DMS114 treated with DMSO at 0.1 percent for 48 hours (cell line): Measurements from ENCODE around the gene NFIX.

ENCODE experiments used
- DNase-seq: peaks from one replicate; lab custom pipeline; 2025; ENCODE audit not compliant: unreplicated experiment; lab: John Stamatoyannopoulos, UW

Gene NFIX

DNA sequence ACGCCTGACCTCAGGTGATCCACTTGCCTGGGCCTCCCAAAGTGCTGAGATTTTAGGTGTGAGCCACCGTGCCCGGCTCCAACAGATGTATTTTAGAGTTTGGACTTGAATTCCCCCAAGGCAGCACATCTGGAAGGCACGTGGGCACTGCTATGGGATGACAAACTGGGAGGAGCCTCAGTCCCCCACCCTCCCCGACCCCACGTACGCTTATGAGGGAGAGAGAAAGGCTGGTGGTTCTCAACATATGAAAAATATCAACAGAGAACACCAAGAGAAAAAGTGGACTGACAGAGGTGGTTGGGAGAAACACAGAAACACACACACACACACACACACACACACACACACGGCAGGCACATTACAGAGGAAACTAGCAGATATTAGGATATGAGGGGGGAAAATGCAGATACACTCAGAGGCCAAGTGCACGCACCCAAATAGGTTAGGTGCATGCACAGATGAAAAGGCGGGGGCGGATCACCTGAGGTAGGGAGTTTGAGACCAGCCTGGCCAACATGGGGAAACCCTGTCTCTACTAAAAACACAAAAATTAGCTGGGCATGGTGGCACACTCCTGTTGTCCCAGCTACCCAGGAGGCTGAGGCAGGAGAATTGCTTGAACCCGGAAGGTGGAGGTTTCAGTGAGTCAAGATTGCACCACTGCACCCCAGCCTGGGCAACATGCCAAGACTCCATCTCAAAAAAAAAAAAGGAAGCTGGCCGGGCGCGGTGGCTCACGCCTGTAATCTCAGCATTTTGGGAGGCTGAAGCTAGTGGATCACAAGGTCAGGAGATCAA lies 151.7 kb downstream of the NFIX start:
- no peak for DNase-seq
